Femur (tissue), 1 donor: ENCODE data around the gene SPTSSB.

Source experiments
- DNase-seq: peaks from one replicate; pipeline ENCODE4 v3.0.0-alpha.2; 2017

The SPTSSB gene, protein sequence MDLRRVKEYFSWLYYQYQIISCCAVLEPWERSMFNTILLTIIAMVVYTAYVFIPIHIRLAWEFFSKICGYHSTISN

GRCh38 chr3:161371441-161372320, at the start of gene SPTSSB:
Gene SPTSSB, minus strand, starts transcription at chr3:161371517. Its CDS starts 25,194 bp downstream, at chr3:161346323.
- DNase-seq, result peak; percentile 32

- DNase-seq, result no peak
Measured at GRCh38 chr3:161420746-161421145, 49.4 kb upstream of the SPTSSB start.

GRCh38 chr3:161419555-161420333, 48.4 kb upstream of the SPTSSB start:
- DNase-seq, result no peak

GRCh38 chr3:161415506-161416231, 44.4 kb upstream of the SPTSSB start:
- peak; percentile 63 for DNase-seq

DNA sequence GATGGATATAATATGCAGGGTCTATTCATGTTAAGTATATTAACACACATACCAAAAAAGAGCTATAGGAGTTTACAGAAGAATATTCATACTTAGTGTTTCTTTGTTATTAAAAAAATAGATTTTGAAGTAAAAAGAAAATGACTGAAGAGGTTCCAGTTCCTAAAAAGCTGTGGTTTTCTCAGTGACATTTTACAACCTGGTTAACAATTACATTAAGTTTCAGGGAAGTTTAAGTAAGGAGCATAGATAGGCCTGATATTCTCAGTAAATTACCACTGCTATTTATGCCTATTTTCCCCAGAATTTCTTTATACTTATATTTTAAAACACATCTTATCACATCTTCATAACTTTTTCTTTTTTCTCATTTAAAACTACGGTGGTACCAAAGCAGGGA, 43.6 kb upstream of the SPTSSB start:
- no peak for DNase-seq

GRCh38 chr3:161413855-161414210, 42.5 kb upstream of the SPTSSB start:
- no peak for DNase-seq

DNA sequence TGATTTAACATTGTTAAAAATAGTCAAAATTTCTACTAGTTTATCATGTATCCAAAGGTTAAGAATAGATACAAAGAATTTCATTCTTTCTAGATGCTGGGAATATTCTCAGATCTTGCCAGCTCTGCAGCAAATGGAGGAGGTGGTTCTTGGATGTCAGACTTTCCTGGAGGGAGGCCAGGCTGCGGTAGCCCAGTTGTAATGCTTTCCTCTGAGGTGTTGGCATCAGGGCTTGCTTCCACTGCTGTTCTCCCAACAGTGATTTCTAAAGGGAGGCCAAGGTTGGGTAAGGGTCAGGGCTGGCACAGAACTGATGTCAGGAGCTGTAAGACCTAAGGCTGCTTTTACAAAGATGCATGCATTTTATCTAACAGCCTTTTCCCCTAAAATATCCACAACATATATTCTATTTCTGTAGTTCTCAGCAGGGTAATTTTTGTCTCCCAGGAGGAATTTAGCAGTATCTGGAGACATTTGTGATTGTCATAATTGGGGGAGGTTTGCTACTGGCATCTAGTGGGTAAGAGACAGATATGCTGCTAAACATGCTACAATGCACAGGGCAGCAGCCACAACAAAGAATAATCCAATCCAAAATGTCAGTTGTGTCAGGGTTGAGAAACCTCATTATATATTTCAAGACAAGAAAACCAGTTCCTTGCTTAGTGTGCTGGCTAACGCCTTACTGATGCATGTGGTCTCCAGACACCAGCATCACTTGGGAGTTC, 42.0 kb upstream of the SPTSSB start:
- peak; percentile 83 for DNase-seq

GRCh38 chr3:161412123-161412522, 40.8 kb upstream of the SPTSSB start:
- DNase-seq, result no peak

DNA sequence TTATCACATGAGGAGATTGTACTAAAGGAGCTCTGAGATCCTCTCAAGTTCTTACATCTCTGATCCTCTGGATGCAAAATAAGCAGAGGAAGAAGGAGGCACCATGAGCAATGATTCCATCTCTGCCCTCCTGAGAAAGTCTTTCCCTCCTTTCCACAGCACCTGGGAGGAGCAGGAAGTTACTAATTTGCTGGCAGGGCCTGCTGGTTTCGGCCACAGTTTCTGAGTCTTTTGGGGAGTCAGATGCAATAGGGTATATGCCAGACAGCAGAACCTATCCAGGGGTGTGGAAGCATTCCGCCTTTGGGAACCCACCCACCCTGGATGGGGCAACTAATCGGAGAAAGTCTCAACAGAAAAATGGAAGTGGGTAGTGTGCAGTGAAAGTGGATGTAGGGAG, 38.5 kb upstream of the SPTSSB start:
- DNase-seq, result no peak

DNA sequence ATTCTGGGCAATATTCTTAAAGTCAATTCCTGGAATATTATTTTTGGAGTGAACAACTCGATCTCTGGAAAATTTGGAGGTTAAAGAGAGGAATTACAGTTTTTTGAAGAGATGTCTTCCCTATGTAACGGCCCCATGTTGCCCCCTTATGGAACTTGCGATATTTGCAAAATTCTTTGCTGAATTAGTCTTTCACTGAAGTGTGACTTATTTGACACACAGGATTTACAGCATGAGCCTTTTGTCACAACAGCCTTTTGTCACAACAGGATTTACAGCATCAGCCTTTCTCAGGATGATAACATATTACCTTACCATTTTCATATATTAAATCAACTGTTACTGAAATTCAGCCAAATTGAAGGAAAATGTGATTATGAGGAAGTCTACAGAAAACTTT, 37.8 kb upstream of the SPTSSB start:
- peak; percentile 52 for DNase-seq

- no peak for DNase-seq
Measured at GRCh38 chr3:161406594-161407555, 35.6 kb upstream of the SPTSSB start.

DNA sequence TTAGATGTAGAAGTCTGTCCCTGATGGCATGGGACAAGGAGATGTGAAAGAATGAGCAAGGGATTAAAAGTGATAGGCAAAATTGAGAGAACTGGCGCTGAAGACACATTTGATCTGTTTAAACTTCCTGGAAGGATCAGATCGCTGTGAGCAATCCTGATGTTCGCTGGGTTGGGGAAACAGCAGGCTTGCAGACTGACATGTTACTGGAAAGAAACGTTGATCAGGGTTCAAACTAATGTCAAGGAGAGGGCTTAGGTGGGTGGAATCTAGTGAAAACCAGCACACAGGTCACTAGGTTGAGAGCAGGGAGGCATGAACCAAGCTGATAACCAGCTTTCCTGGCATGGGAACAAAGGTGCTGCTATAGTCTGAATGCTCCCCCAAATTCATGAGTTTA, 34.5 kb upstream of the SPTSSB start:
- DNase-seq, result no peak

GRCh38 chr3:161405087-161405486, 33.8 kb upstream of the SPTSSB start:
- DNase-seq, result no peak

DNA sequence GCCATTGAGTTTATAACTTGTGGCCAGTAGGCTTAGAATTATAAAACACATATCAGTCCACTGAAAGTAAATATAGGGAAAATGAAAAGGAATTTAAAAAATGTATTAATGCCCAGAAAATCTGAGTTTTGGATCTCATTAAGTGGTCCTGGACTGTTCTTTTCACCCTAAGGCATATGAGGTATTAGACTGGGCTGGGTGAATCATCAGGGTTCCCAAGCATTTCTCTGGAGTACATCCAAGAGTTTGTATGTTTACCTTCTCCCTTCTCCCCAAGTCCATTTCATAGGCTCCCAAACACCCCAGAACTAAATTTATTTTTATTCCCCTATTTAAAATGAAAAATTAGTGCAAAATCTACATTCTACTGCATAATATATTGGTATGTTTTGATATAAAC, 31.9 kb upstream of the SPTSSB start:
- DNase-seq, result no peak

DNA sequence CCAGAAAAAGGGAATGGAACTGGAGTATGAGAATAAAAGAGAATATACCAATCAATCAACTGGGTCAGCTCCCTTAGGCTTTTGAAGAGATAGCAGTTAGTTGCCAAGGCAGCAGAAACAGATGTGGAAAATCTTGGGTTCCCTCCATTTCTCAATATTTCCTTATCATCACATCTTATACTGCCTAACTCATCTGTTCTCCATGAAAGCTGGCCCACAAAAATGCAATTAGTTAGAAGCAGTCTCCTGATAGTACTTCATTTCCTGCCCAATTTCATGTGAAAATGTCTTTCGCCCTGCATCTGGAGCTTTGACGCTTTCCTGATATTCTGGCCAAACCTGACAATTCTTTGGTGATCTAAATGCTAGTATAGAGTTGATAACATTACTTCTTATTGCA, 30.1 kb upstream of the SPTSSB start:
- no peak for DNase-seq

GRCh38 chr3:161400650-161401049, 29.3 kb upstream of the SPTSSB start:
- DNase-seq, result no peak

- DNase-seq, result no peak
Measured at GRCh38 chr3:161395115-161396012, 24.0 kb upstream of the SPTSSB start.

DNA sequence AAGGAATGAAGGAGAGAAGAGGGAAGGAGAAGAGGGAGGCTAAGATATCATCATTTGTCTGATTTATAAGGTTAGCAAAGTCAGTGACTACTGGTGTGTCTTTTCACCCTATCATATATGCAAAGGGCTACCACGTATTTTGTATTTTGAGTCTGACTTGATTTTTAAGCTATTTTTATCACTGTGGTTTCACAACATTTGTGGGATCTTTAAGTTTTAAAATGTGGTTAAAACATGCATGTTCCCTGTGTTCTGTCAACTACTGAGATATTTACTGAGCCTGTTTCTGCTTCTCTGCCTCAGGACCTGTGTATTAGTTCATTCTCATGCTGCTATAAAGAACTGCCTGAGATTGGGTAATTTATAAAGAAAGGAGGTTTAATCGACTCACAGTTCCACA, 22.5 kb upstream of the SPTSSB start:
- no peak for DNase-seq

DNA sequence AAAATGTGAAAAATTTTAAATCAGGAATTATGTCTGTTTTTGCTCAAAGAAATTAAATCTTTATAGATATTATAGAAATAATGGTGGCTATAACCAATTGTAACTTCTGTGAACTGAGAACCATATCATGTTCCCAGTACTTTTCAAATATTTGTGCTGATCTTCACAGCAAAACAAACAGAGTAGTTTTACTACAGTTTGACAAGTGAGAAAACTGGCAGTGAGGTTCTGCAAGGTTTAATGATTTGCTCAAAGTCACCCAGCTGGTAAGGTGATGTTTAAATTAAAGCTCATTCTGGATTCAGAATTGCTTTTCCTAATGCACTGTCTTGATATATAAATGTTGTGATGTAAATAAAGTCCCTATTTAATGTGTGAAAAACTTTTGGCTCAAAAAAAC, 22.0 kb upstream of the SPTSSB start:
- DNase-seq, result no peak

GRCh38 chr3:161392853-161393252, 21.5 kb upstream of the SPTSSB start:
- no peak for DNase-seq
